OCI-LY3 (cell line): Measurements from ENCODE around the gene MYL10.

Experiments
- CTCF ChIP-seq: fragments of 200-600, 300-600 bp; sonication (generic); IDR thresholded peaks from 2 replicates; pipeline ENCODE4 v1.5.1; 2014; ENCODE audit warnings: antibody characterized with exemption, low read length, low read depth
- EZH2phosphoT487 ChIP-seq: fragments of 200-600 bp; shearing (Covaris generic); IDR thresholded peaks from 2 replicates; pipeline ENCODE4 v1.6.1; 2018; ENCODE audit warnings: antibody characterized with exemption, mixed run types, low read depth

- TF ChIP-seq CTCF (no peak), EZH2phosphoT487 (no peak)
These were observed 34.7 kb upstream of the MYL10 start for GRCh38 chr7:101663747-101664146.
